GM18951 (cell line): ENCODE data around the gene CATSPER3.

Experiments
- POLR2A ChIP-seq: IDR thresholded peaks from 4 replicates; pipeline ENCODE4 v1.6.1; 2011; ENCODE audit warnings: mild to moderate bottlenecking; ENCODE audit not compliant: insufficient read length, insufficient read depth; ENCODE audit errors: extremely low read depth
- in situ Hi-C: fragments of 300-500 bp; cut with MboI; formaldehyde crosslinking; loops from one replicate; pipeline ENCODE4 v1.12.0; 2022; ENCODE audit warnings: low sequenced_read_pairs, mixed read lengths, inconsistent platforms; ENCODE audit not compliant: unreplicated experiment

CATSPER3 gene

GRCh38 chr5:135032999-135033861 lies 65.5 kb downstream of the CATSPER3 start:
- TF ChIP-seq POLR2A = no peak
- in situ Hi-C loops = no loop called here

- TF ChIP-seq POLR2A = no peak
- in situ Hi-C loops = no loop called here
These were observed 66.2 kb downstream of the CATSPER3 start, which contains the start of gene PITX1 for GRCh38 chr5:135033901-135034235. Gene PITX1, minus strand, starts transcription at chr5:135034228. Its CDS starts 347 bp downstream, at chr5:135033881.

GRCh38 chr5:135034236-135034962 lies 66.7 kb downstream of the CATSPER3 start:
- in situ Hi-C loops = no loop called here
- TF ChIP-seq POLR2A = no peak

GRCh38 chr5:135034963-135035677 lies 67.4 kb downstream of the CATSPER3 start:
- in situ Hi-C loops = no loop called here
- no peak for TF ChIP-seq POLR2A

GRCh38 chr5:135035678-135036030 lies 67.9 kb downstream of the CATSPER3 start:
- TF ChIP-seq POLR2A = no peak

GRCh38 chr5:135036405-135036804 lies 68.7 kb downstream of the CATSPER3 start:
- in situ Hi-C loops = no loop called here
- TF ChIP-seq POLR2A = no peak

More at GRCh38 chr5:135035678-135036030, 67.9 kb downstream of the CATSPER3 start:
- in situ Hi-C loops = no loop called here

- in situ Hi-C loops = no loop called here
- TF ChIP-seq POLR2A = no peak
These were observed 70.0 kb downstream of the CATSPER3 start for GRCh38 chr5:135037519-135038204.

- in situ Hi-C loops = no loop called here
- no peak for TF ChIP-seq POLR2A
These were observed 70.6 kb downstream of the CATSPER3 start for GRCh38 chr5:135038205-135038812.

GRCh38 chr5:135038813-135039270 lies 71.1 kb downstream of the CATSPER3 start:
- in situ Hi-C loops = no loop called here
- TF ChIP-seq POLR2A = no peak

GRCh38 chr5:135039271-135040033 lies 71.7 kb downstream of the CATSPER3 start:
- in situ Hi-C loops = no loop called here
- no peak for TF ChIP-seq POLR2A

- in situ Hi-C loops = no loop called here
- no peak for TF ChIP-seq POLR2A
These were observed 72.3 kb downstream of the CATSPER3 start for GRCh38 chr5:135040034-135040332.
